Calu3 (cell line): ENCODE results near the gene INVS. TPM values are rescaled to one million over a fixed set of nuclear protein-coding genes. Genes with fewer than 3 reads are reported as not detected.

Source experiments
- BruUV-seq: library from RNA; stranded (reverse); fragments of 400-500 nt; replicated peaks from 2 replicates; lab custom pipeline; 2021; lab: Mats Ljungman, UMichigan
- CTCF ChIA-PET: fragments of 300-600 bp; sonication (Branson Sonifier 250); formaldehyde crosslinking; loops from one replicate; lab custom pipeline; 2022; ENCODE audit warnings: antibody characterized with exemption; lab: Charles Lee
- DNase-seq: peaks from one replicate; pipeline ENCODE4 v3.0.0; 2022
- H3K27ac Mint-ChIP-seq: one replicate; pipeline ENCODE4 v1.8.0; 2022; ENCODE audit warnings: mixed read lengths; ENCODE audit not compliant: unreplicated experiment
- H3K27me3 Mint-ChIP-seq: one replicate; pipeline ENCODE4 v1.8.0; 2022; ENCODE audit warnings: mixed read lengths; ENCODE audit not compliant: unreplicated experiment
- H3K36me3 Mint-ChIP-seq: one replicate; pipeline ENCODE4 v1.8.0; 2022; ENCODE audit warnings: mild to moderate bottlenecking, moderate library complexity, mixed read lengths; ENCODE audit not compliant: insufficient read depth, unreplicated experiment
- H3K4me1 Mint-ChIP-seq: one replicate; pipeline ENCODE4 v1.8.0; 2022; ENCODE audit warnings: mild to moderate bottlenecking, low read depth, mixed read lengths; ENCODE audit not compliant: unreplicated experiment
- H3K4me3 Mint-ChIP-seq: one replicate; pipeline ENCODE4 v1.8.0; 2022; ENCODE audit warnings: mild to moderate bottlenecking, low read depth, moderate library complexity, mixed read lengths; ENCODE audit not compliant: unreplicated experiment
- H3K9me3 Mint-ChIP-seq: one replicate; pipeline ENCODE4 v1.8.0; 2022; ENCODE audit warnings: low read depth, mixed read lengths; ENCODE audit not compliant: unreplicated experiment
- intact Hi-C: fragments of 100-400 bp; cut with micrococcal nuclease; formaldehyde crosslinking; loops from one replicate; pipeline ENCODE4 v1.10.0; 2022; ENCODE audit not compliant: unreplicated experiment
- total RNA-seq: library from RNA; stranded (reverse); gene quantifications from 2 replicates; pipeline ENCODE4 v1.2.3, GENCODE V29; 2022
- TF ChIP-seq, protein P1 (sequence below): fragments of 200-600 bp; IDR thresholded peaks from one replicate; pipeline ENCODE4 v1.8.0; 2022; ENCODE audit warnings: antibody characterized with exemption; ENCODE audit not compliant: unreplicated experiment

The INVS gene
- total RNA-seq, 1 experiment from 2014 or later = 12.4 TPM

DNA sequence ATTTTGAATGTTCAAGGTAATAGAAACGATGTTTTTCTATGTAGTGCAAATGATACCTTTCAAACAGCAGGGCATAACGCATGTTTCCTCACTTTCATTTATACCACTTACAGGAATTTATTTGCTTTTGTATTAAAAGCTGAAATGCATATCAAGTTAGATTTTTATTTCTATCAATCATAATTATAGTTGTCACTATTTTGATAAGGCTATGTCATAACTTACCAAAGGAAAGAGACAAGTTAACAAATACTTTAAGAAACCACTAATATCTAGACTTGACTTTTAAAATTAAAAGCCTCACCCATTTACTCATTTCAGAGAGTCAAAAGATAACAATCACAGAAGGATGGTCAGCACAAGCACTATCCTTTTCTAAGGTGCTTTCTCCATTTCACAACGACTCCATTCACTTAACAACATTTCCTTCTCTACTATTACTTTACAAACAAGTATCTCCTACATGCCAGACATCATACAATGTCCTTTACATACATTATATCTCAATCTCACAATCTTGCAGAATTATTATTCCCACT is 12.9 kb upstream of the INVS start:
- BruUV-seq = no TSS peak
- CTCF ChIA-PET = interaction anchor here (0.6 kb wide), 1 partner anchor 137 kb away, joined by 3 read pairs; no protein-coding TSS in a partner anchor
- H3K4me1 Mint-ChIP-seq = peaks cover 22% of the 10 kb centered on the region
- no peaks in the 10 kb centered on the region for H3K9me3 Mint-ChIP-seq
- intact Hi-C loops = no loop called here
- H3K27ac Mint-ChIP-seq = no peak overlapping the region
- TF ChIP-seq, protein P1, sequence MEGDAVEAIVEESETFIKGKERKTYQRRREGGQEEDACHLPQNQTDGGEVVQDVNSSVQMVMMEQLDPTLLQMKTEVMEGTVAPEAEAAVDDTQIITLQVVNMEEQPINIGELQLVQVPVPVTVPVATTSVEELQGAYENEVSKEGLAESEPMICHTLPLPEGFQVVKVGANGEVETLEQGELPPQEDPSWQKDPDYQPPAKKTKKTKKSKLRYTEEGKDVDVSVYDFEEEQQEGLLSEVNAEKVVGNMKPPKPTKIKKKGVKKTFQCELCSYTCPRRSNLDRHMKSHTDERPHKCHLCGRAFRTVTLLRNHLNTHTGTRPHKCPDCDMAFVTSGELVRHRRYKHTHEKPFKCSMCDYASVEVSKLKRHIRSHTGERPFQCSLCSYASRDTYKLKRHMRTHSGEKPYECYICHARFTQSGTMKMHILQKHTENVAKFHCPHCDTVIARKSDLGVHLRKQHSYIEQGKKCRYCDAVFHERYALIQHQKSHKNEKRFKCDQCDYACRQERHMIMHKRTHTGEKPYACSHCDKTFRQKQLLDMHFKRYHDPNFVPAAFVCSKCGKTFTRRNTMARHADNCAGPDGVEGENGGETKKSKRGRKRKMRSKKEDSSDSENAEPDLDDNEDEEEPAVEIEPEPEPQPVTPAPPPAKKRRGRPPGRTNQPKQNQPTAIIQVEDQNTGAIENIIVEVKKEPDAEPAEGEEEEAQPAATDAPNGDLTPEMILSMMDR = no peak
- H3K27me3 Mint-ChIP-seq = no peaks in the 10 kb centered on the region
- no peak overlapping the region for H3K4me3 Mint-ChIP-seq
- no peak for DNase-seq
- no peaks in the 10 kb centered on the region for H3K36me3 Mint-ChIP-seq

DNA sequence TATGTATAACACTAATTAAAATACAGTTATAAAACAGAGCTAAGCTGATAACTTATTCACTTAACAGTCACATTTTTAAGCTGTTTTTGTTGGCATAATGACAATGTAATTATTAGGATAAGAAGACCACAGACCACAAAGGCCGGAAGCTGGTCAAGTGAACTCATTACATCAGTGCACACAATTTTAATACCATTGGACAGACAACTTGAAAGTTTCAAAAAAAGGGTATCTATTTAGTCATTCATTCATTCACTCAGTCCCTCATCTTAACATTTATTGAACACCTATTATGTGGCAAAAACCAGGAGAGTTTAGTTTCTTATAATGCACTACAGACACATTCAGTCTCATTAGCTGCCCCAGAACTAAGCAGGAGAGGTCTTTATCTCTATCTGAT is 11.8 kb upstream of the INVS start:
- Mint-ChIP-seq H3K4me3 (no peak overlapping the region), H3K27ac (no peak overlapping the region), H3K27me3 (no peaks in the 10 kb centered on the region), H3K4me1 (peaks cover 22% of the 10 kb centered on the region), H3K36me3 (no peaks in the 10 kb centered on the region), H3K9me3 (no peaks in the 10 kb centered on the region)
- intact Hi-C loops = no loop called here
- no TSS peak for BruUV-seq
- CTCF ChIA-PET = no interaction called here
- DNase-seq = no peak
- TF ChIP-seq, protein P1 = no peak

DNA sequence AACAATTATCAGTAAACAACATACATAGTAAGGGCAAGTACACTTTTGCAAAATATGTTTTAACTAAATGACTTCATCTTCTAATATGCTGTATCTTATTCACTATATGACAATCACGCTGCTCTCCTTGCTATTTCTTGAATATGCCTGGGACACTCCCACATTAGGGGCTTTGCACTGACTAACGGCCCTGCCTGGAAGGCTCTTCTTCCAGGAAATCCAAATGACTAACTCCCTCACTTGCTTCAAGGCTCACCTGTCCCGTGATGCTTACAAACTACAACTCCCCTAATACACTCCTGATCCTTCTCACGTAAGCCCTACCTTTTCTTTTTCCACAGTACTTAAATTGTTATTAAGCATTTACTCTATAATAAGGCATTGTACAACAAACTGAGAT is 10.8 kb upstream of the INVS start:
- DNase-seq = no peak
- H3K27ac Mint-ChIP-seq = no peak overlapping the region
- H3K4me1 Mint-ChIP-seq = peaks cover 22% of the 10 kb centered on the region
- TF ChIP-seq, protein P1 = no peak
- H3K27me3 Mint-ChIP-seq = no peaks in the 10 kb centered on the region
- no peak overlapping the region for H3K4me3 Mint-ChIP-seq
- BruUV-seq = no TSS peak
- intact Hi-C loops = no loop called here
- H3K9me3 Mint-ChIP-seq = no peaks in the 10 kb centered on the region
- CTCF ChIA-PET = no interaction called here
- no peaks in the 10 kb centered on the region for H3K36me3 Mint-ChIP-seq

DNA sequence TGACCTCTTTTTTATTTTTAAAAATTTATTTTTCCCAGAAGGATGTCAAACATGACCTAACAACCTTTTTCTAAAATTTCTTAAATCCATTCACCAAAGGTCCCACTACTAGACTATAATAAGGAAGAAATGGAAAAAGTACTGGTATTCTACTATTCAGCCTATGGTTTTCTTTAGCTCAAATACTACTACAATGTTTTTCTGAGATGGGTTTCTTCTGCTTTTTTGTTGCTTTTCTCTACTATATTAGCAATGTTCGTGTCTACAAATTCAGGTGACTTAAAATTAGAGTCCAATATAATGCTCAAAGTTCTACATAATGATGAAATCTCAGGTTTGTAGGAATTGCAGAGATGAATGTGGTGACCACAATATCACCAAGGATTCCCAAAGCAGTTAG is 8.2 kb upstream of the INVS start:
- TF ChIP-seq, protein P1 = no peak
- no TSS peak for BruUV-seq
- H3K4me3 Mint-ChIP-seq = no peak overlapping the region

More for the DNA sequence above, 8.2 kb upstream of the INVS start:
- Mint-ChIP-seq H3K27ac (no peak overlapping the region), H3K9me3 (no peaks in the 10 kb centered on the region), H3K36me3 (no peaks in the 10 kb centered on the region), H3K27me3 (no peaks in the 10 kb centered on the region), H3K4me1 (peaks cover 22% of the 10 kb centered on the region)
- intact Hi-C loops = no loop called here
- CTCF ChIA-PET = interaction anchor here (0.7 kb wide), 1 partner anchor 40 kb away, joined by 3 read pairs; no protein-coding TSS in a partner anchor
- no peak for DNase-seq
